ENCODE data around the gene CSNK2A2.

- TF ChIP-seq, protein P1, sequence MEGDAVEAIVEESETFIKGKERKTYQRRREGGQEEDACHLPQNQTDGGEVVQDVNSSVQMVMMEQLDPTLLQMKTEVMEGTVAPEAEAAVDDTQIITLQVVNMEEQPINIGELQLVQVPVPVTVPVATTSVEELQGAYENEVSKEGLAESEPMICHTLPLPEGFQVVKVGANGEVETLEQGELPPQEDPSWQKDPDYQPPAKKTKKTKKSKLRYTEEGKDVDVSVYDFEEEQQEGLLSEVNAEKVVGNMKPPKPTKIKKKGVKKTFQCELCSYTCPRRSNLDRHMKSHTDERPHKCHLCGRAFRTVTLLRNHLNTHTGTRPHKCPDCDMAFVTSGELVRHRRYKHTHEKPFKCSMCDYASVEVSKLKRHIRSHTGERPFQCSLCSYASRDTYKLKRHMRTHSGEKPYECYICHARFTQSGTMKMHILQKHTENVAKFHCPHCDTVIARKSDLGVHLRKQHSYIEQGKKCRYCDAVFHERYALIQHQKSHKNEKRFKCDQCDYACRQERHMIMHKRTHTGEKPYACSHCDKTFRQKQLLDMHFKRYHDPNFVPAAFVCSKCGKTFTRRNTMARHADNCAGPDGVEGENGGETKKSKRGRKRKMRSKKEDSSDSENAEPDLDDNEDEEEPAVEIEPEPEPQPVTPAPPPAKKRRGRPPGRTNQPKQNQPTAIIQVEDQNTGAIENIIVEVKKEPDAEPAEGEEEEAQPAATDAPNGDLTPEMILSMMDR (IDR thresholded peaks at IDR 0.05), result no peak
- TF ChIP-seq EZH2 (IDR thresholded peaks at IDR 0.05) (no peak), EZH2phosphoT487 (IDR thresholded peaks at IDR 0.05) (no peak)
Measured at GRCh38 chr16:58200004-58200797, 2.3 kb upstream of the CSNK2A2 start.
